CD4-positive, alpha-beta T cell (primary cell): Measurements from ENCODE around the gene MKLN1. TPM values are rescaled to one million over a fixed set of nuclear protein-coding genes. Genes with fewer than 3 reads are reported as not detected.
A peak's percentile ranks its signal among the peaks of the same experiment; 100 is the strongest.

Experiments used
- ATAC-seq: fragments of 200-7000 bp; cut with Tn5 transposase; one replicate; pipeline ENCODE4 v1.10.0; 2022; ENCODE audit warnings: mild to moderate bottlenecking; ENCODE audit not compliant: poor library complexity
- CTCF ChIA-PET: fragments of 350-600 bp; sonication (Branson Sonifier 250); formaldehyde crosslinking; loops from one replicate; lab custom pipeline; 2021; ENCODE audit warnings: antibody characterized with exemption, inconsistent platforms; lab: Charles Lee
- POLR2A ChIA-PET: fragments of 350-600 bp; sonication (Branson Sonifier 250); formaldehyde crosslinking; loops from one replicate; lab custom pipeline; 2021; ENCODE audit warnings: antibody characterized with exemption, inconsistent platforms; lab: Charles Lee
- DNase-seq, 14 experiments: peaks; one replicate each; pipeline ENCODE4 v3.0.0-alpha.2; 2013 to 2020; ENCODE audit warnings: mixed read lengths in 2 of 14
- H3K27ac ChIP-seq, 2 donors: one replicate each; pipeline versions ENCODE4 v1.5.1 to v1.7.0; 2013; ENCODE audit warnings: low read length in 2 of 2, low read depth in 1 of 2, mild to moderate bottlenecking in 1 of 2
- H3K27me3 ChIP-seq, 2 experiments: 1 replicate in 1 of 2; 2 replicates in 1 of 2; pipeline versions ENCODE4 v1.6.1 to v1.7.0; 2013; ENCODE audit warnings: low read length in 2 of 2, control low read depth in 1 of 2, mild to moderate bottlenecking in 1 of 2, moderate library complexity in 1 of 2; ENCODE audit not compliant: insufficient read depth in 2 of 2, control insufficient read depth in 1 of 2
- H3K36me3 ChIP-seq: one replicate; pipeline ENCODE4 v1.6.1; 2013; ENCODE audit warnings: low read length, control low read depth; ENCODE audit not compliant: insufficient read depth
- H3K4me1 ChIP-seq: one replicate; pipeline ENCODE4 v1.6.1; 2013; ENCODE audit warnings: low read length, control low read depth; ENCODE audit not compliant: insufficient read depth
- H3K4me3 ChIP-seq: one replicate; pipeline ENCODE4 v1.5.1; 2013; ENCODE audit warnings: mild to moderate bottlenecking, low read length, moderate library complexity
- H3K9me3 ChIP-seq, 2 experiments: 1 replicate in 1 of 2; 2 replicates in 1 of 2; pipeline versions ENCODE4 v1.6.1 to v1.7.0; 2013; ENCODE audit warnings: low read length in 2 of 2, mild to moderate bottlenecking in 2 of 2, control low read depth in 1 of 2, moderate library complexity in 1 of 2; ENCODE audit not compliant: control insufficient read depth in 1 of 2, insufficient read depth in 1 of 2
- H3K27ac Mint-ChIP-seq: one replicate; pipeline ENCODE4 v1.8.0; 2020; ENCODE audit warnings: mixed read lengths
- H3K27me3 Mint-ChIP-seq: one replicate; pipeline ENCODE4 v1.8.0; 2021; ENCODE audit warnings: mixed read lengths
- H3K36me3 Mint-ChIP-seq: one replicate; pipeline ENCODE4 v1.8.0; 2021; ENCODE audit warnings: low read depth, mixed read lengths
- H3K4me1 Mint-ChIP-seq: one replicate; pipeline ENCODE4 v1.8.0; 2021; ENCODE audit warnings: low read depth, mixed read lengths
- H3K4me3 Mint-ChIP-seq: one replicate; pipeline ENCODE4 v1.8.0; 2020; ENCODE audit warnings: mild to moderate bottlenecking, mixed read lengths
- H3K9me3 Mint-ChIP-seq: one replicate; pipeline ENCODE4 v1.8.0; 2020; ENCODE audit warnings: mixed read lengths
- intact Hi-C, 2 experiments: fragments of 100-400 bp; cut with DNase I in 1 of 2; cut with micrococcal nuclease in 1 of 2; formaldehyde crosslinking; loops; one replicate each; pipeline versions ENCODE4 v1.15.1 to v1.9.0; 2023 to 2025; cut with DNase I, micrococcal nuclease
- total RNA-seq, 174 experiments: library from RNA in 2 of 174; stranded (reverse) in 2 of 174; gene quantifications; one replicate each; pipeline ENCODE4 v1.2.3 and lab custom pipeline; 2021 to 2026
- TF ChIP-seq, protein P1 (sequence below): fragments of 200-600 bp; IDR thresholded peaks from one replicate; pipeline ENCODE4 v1.8.0; 2022; ENCODE audit warnings: antibody characterized with exemption, mild to moderate bottlenecking

Gene MKLN1
- total RNA-seq, 2 experiments from 2014 or later, result 47.2 to 53.7 TPM

DNA sequence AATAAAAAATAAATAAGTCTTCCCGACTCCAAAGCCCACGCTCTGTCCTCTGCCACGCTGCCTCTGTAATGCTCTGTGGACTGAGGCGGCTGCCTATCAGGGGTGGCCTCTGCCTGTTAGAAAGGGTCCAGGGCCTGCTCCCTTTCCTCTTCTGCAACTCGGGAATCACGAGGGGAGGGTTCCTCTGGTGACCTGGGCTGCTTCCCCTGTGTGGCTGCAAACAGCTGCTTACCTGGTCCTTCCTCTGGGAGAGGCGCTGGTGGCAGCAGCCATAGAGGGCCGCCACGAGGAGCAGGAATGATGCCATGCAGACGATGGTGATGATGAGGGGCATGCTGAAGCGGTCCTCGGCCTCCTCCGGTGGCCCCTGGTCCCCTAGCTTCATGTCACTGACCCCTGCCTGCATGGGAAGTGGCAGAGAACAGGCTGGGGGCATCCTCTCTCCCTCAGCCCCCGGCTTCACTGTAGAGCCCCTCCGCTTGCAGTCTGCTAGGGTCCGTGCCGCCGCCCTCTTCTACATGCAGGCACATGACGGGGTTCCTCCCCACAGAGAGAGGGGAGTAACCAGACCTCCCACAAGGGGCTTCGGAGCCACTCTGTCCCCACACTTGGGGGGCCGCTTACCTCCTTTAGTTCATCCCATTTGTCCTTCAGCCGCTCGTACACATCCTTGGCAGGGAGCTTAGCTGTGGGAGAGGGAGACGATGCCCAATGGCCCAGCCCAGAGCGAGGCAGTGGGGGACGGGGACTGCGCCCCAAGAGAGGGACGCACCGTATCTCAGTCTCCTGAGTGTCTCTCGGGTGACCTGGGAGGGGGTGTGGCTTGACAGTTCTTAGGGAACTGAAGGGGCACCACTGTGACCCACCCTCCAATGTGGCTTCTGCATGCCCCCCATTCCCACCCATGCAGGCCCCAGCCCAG is 178.2 kb downstream of the MKLN1 start:
- Histone ChIP-seq H3K36me3 (no peaks in the 10 kb centered on the region), H3K4me3 (no peak overlapping the region), H3K9me3 (no peaks in the 10 kb centered on the region), H3K4me1 (peaks cover 33% of the 10 kb centered on the region), H3K27ac (no peak overlapping the region), H3K27me3 (no peaks in the 10 kb centered on the region)
- TF ChIP-seq, protein P1, sequence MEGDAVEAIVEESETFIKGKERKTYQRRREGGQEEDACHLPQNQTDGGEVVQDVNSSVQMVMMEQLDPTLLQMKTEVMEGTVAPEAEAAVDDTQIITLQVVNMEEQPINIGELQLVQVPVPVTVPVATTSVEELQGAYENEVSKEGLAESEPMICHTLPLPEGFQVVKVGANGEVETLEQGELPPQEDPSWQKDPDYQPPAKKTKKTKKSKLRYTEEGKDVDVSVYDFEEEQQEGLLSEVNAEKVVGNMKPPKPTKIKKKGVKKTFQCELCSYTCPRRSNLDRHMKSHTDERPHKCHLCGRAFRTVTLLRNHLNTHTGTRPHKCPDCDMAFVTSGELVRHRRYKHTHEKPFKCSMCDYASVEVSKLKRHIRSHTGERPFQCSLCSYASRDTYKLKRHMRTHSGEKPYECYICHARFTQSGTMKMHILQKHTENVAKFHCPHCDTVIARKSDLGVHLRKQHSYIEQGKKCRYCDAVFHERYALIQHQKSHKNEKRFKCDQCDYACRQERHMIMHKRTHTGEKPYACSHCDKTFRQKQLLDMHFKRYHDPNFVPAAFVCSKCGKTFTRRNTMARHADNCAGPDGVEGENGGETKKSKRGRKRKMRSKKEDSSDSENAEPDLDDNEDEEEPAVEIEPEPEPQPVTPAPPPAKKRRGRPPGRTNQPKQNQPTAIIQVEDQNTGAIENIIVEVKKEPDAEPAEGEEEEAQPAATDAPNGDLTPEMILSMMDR, result no peak
- ATAC-seq (no peak), DNase-seq (no peak)
- Mint-ChIP-seq H3K4me3 (no peak overlapping the region), H3K27ac (no peak overlapping the region), H3K36me3 (no peaks in the 10 kb centered on the region), H3K4me1 (peaks cover 38% of the 10 kb centered on the region), H3K27me3 (peaks cover 22% of the 10 kb centered on the region), H3K9me3 (no peaks in the 10 kb centered on the region)
- ChIA-PET CTCF (interaction anchor here (0.6 to 1.8 kb wide), 2 partner anchors 8 to 1178 kb away, joined by 5 to 6 read pairs; no protein-coding TSS in a partner anchor), POLR2A (no interaction called here)
- intact Hi-C loops, result no loop called here

DNA sequence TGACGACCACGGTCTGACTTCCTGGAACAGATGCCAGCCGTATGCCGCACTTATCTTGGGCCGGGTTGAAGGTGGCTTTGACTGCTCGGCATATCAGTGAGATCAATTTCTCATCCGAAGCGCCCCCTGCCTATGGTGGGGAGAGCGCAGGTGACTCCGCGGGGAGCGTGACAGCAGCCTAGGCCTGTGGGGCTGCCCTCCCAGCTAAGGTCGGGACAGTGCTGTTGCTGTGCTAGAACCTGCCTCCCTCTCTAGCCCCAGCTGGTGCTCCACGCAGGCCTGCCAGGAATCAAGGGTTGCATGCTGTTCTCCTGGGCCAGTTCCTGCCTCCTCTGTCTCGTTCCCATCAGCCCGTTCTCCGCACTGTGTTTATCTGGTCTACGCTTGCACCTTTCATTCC is 178.9 kb downstream of the MKLN1 start:
- Histone ChIP-seq H3K36me3 (no peaks in the 10 kb centered on the region), H3K9me3 (no peaks in the 10 kb centered on the region), H3K27me3 (no peaks in the 10 kb centered on the region), H3K27ac (no peak overlapping the region), H3K4me1 (peaks cover 30% of the 10 kb centered on the region), H3K4me3 (no peak overlapping the region)
- Mint-ChIP-seq H3K4me3 (no peak overlapping the region), H3K27me3 (peaks cover 25% of the 10 kb centered on the region), H3K27ac (no peak overlapping the region), H3K36me3 (no peaks in the 10 kb centered on the region), H3K4me1 (peaks cover 31% of the 10 kb centered on the region), H3K9me3 (no peaks in the 10 kb centered on the region)
- intact Hi-C loops, result no loop called here
- TF ChIP-seq, protein P1, result no peak
- DNase-seq, result no peak
- ChIA-PET CTCF (no interaction called here), POLR2A (no interaction called here)
- no peak for ATAC-seq

DNA sequence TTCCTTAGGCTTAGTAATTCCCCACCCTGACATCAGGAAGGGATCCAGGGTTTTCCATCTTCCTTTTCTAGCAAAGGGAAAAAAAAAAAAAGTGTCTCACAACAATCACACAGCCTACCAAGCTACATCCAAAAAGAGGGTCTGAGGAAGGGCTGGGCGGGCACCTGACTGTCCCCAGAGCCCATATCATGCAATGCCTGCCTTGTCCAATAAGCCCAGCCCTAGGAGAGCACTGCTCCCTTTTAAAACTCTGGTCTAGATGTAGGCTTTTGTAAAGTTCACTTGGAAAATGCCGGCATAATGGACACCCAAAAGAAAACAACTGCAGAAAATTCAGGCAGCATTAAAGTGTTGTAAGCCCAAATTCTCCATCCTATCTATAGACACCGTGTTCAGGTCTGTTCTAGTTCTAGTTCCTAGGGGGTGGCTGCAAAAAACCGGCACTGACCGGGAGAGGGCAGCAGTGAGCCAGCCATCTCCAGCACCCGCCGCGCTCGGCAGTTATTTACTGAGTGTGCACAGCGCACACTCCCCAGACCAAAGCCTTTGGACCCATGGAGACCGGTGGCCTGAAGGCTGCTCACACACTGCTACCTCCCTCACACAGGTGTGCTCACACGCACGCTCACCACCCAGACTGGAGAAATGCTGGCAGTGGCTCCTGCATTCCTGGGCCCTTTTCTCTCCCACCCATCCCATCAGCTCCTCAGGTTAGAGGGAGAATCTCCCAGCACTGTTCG is 180.1 kb downstream of the MKLN1 start:
- Mint-ChIP-seq H3K36me3 (no peaks in the 10 kb centered on the region), H3K27me3 (peaks cover 25% of the 10 kb centered on the region), H3K27ac (no peak overlapping the region), H3K9me3 (no peaks in the 10 kb centered on the region), H3K4me1 (peaks cover 25% of the 10 kb centered on the region), H3K4me3 (peak overlapping the region; percentile 17)
- Histone ChIP-seq H3K36me3 (no peaks in the 10 kb centered on the region), H3K4me3 (no peak overlapping the region), H3K27ac (no peak overlapping the region), H3K27me3 (no peaks in the 10 kb centered on the region), H3K9me3 (no peaks in the 10 kb centered on the region), H3K4me1 (peaks cover 23% of the 10 kb centered on the region)
- DNase-seq, result peak; percentile 69 to 88 (median 76)
- intact Hi-C loops, result loop anchor here in 1 of 2 experiments (1.0 kb wide), 1 partner anchor 147 kb away; no protein-coding TSS in a partner anchor
- ChIA-PET CTCF (interaction anchor here (0.9 kb wide), 1 partner anchor 14 kb away, joined by 3 read pairs; no protein-coding TSS in a partner anchor), POLR2A (no interaction called here)
- TF ChIP-seq, protein P1, result peak; percentile 85
- ATAC-seq, result peak; percentile 96
